GM19463 (cell line): ENCODE data around the gene UNC13B.
"Not testable (repeated sequence)": the region's sequence is repeated elsewhere in the genome, so short reads cannot be mapped to it uniquely, and the experiment has no call there.

ENCODE experiments used
- ATAC-seq: cut with Tn5 transposase; IDR thresholded peaks from one replicate; pipeline ENCODE4 v1.9.1; 2021; ENCODE audit warnings: mild to moderate bottlenecking, moderate library complexity; ENCODE audit not compliant: unreplicated experiment

The UNC13B gene

GRCh38 chr9:35364817-35365585 lies 203.2 kb downstream of the UNC13B start:
- no peak for ATAC-seq

GRCh38 chr9:35366627-35367026 lies 204.8 kb downstream of the UNC13B start:
- ATAC-seq = no peak

GRCh38 chr9:35367451-35367850 lies 205.6 kb downstream of the UNC13B start:
- no peak for ATAC-seq

- no peak for ATAC-seq
Measured at GRCh38 chr9:35370241-35370640, 208.4 kb downstream of the UNC13B start.

- ATAC-seq = no peak
Measured at GRCh38 chr9:35374436-35374835, 212.6 kb downstream of the UNC13B start.

- ATAC-seq = no peak
Measured at GRCh38 chr9:35374910-35375309, 213.1 kb downstream of the UNC13B start.

- no peak for ATAC-seq
Measured at GRCh38 chr9:35380039-35380438, 218.2 kb downstream of the UNC13B start.

- ATAC-seq = no peak
Measured at GRCh38 chr9:35380619-35381018, 218.8 kb downstream of the UNC13B start.

GRCh38 chr9:35385042-35385441 lies 223.2 kb downstream of the UNC13B start:
- no peak for ATAC-seq

GRCh38 chr9:35395076-35395705 lies 233.4 kb downstream of the UNC13B start:
- no peak for ATAC-seq

- no peak for ATAC-seq
Measured at GRCh38 chr9:35395706-35396101, 233.9 kb downstream of the UNC13B start.

GRCh38 chr9:35396560-35397215 lies 234.9 kb downstream of the UNC13B start:
- no peak for ATAC-seq

GRCh38 chr9:35397216-35397698 lies 235.4 kb downstream of the UNC13B start:
- peak; percentile 48 for ATAC-seq

- no peak for ATAC-seq
Measured at GRCh38 chr9:35397923-35398322, 236.1 kb downstream of the UNC13B start.

- no peak for ATAC-seq
Measured at GRCh38 chr9:35398651-35399335, 237.0 kb downstream of the UNC13B start.

GRCh38 chr9:35404865-35405264 lies 243.1 kb downstream of the UNC13B start:
- no peak for ATAC-seq

GRCh38 chr9:35406183-35406959 lies 244.6 kb downstream of the UNC13B start:
- no peak for ATAC-seq

- no peak for ATAC-seq
Measured at GRCh38 chr9:35407846-35408245, 246.0 kb downstream of the UNC13B start.

- ATAC-seq = not testable (repeated sequence)
Measured at GRCh38 chr9:35409434-35409833, 247.6 kb downstream of the UNC13B start.

GRCh38 chr9:35414889-35415288 lies 253.1 kb downstream of the UNC13B start:
- no peak for ATAC-seq
